Spleen (tissue), 11 donors: ENCODE results near the gene GALNT18. TPM values are rescaled to one million over a fixed set of nuclear protein-coding genes. Genes with fewer than 3 reads are reported as not detected.

Experiments
- DNase-seq: peaks from one replicate; pipeline ENCODE4 v3.0.0-alpha.2; 2020
- H3K27ac ChIP-seq, 8 donors: fragments of 200-600 bp; sonication (generic) in 7 of 8; 1 replicate in 4 of 8; 2 replicates in 4 of 8; pipeline versions ENCODE4 v1.5.0 to v1.8.0; 2016 to 2021; ENCODE audit warnings: inconsistent platforms in 4 of 8, mild to moderate bottlenecking in 4 of 8, moderate library complexity in 1 of 8
- H3K27me3 ChIP-seq, 7 donors: fragments of 200-600 bp; sonication (generic) in 6 of 7; replicated peaks in 1 of 7; 1 replicate in 4 of 7; 2 replicates in 3 of 7; pipeline versions ENCODE4 v1.5.0 to v1.8.0; 2016 to 2021; ENCODE audit warnings: inconsistent platforms in 3 of 7, mild to moderate bottlenecking in 1 of 7
- H3K36me3 ChIP-seq, 6 donors: fragments of 200-600 bp; sonication (generic) in 5 of 6; 1 replicate in 4 of 6; 2 replicates in 2 of 6; pipeline versions ENCODE4 v1.5.0 to v1.8.0; 2016 to 2021; ENCODE audit warnings: inconsistent platforms in 2 of 6
- H3K4me1 ChIP-seq, 6 donors: fragments of 200-600 bp; sonication (generic) in 5 of 6; 1 replicate in 3 of 6; 2 replicates in 3 of 6; pipeline versions ENCODE4 v1.5.0 to v1.8.0; 2016 to 2021; ENCODE audit warnings: inconsistent platforms in 3 of 6
- H3K4me3 ChIP-seq, 8 donors: fragments of 200-600 bp; sonication (generic) in 7 of 8; 1 replicate in 4 of 8; 2 replicates in 4 of 8; pipeline versions ENCODE4 v1.5.0 to v1.8.0; 2016 to 2021; ENCODE audit warnings: inconsistent platforms in 4 of 8, mild to moderate bottlenecking in 4 of 8, moderate library complexity in 2 of 8
- H3K9me3 ChIP-seq, 8 donors: fragments of 200-600 bp; sonication (generic) in 7 of 8; 1 replicate in 4 of 8; 2 replicates in 4 of 8; pipeline versions ENCODE4 v1.5.0 to v1.8.0; 2016 to 2021; ENCODE audit warnings: inconsistent platforms in 4 of 8
- CTCF ChIP-seq, 11 experiments: fragments of 200-600 bp in 7 of 11; fragments of 450-650 bp in 4 of 11; sonication (generic) in 4 of 11; IDR thresholded peaks in 8 of 11; conservative IDR thresholded peaks in 3 of 11; 1 replicate in 7 of 11; 2 replicates in 4 of 11; pipeline versions ENCODE4 v1.4.0 to v1.8.0; 2016 to 2021; ENCODE audit warnings: antibody characterized with exemption in 11 of 11, inconsistent platforms in 4 of 11, mild to moderate bottlenecking in 1 of 11
- POLR2A ChIP-seq, 3 donors: fragments of 450-650 bp; IDR thresholded peaks; one replicate each; pipeline ENCODE4 v1.5.1; 2017; ENCODE audit warnings: antibody characterized with exemption in 3 of 3, mild to moderate bottlenecking in 1 of 3
- POLR2AphosphoS5 ChIP-seq, 3 donors: sonication (generic); formaldehyde crosslinking; IDR thresholded peaks; one replicate each; pipeline ENCODE4 v1.5.1; 2017; ENCODE audit warnings: antibody characterized with exemption in 3 of 3
- WGBS, 5 donors: extraction: QIAGEN DNeasy Blood & Tissue Kit in 3 of 5; methylation state at CpG; one replicate each; pipeline versions ENCODE4 v1.1.5 to v1.1.7; 2013 to 2018; 5-methylcytosine and 5-hydroxymethylcytosine counted together
- intact Hi-C: fragments of 100-400 bp; cut with DNase I; formaldehyde crosslinking; loops from one replicate; pipeline ENCODE4 v1.15.0; 2023; ENCODE audit warnings: low total_unique reads
- polyA plus RNA-seq, 3 donors: library from polyadenylated mRNA; stranded (reverse); fragments of 200-250 nt; gene quantifications; one replicate each; pipeline ENCODE4 v1.2.1, GENCODE V29; 2013
- total RNA-seq, 7 donors: library from RNA; depleted of rRNA in 3 of 7; stranded (reverse); fragments of >200 nt in 3 of 7; fragmentation: NEBNext Ultra II Directional in 4 of 7; extraction: Animal tissue kit (Norgen Biotek cat#: 25700) in 4 of 7; gene quantifications; one replicate each; pipeline versions ENCODE4 v1.1.0 to v1.2.1, GENCODE V29; 2016 to 2021
- donor health status: healthy with polysubstance abuse.
- donor health status: DM: no; HTN: no; CAD: no; lungs with moderate emphysema.
- donor health status: DM: no; HTN: no; CAD: no.
- donor health status: Bipolar disorder and iron deficiency.
- donor health status: healthy.
- donor health status: DM: no; HTN: no; CAD: no.
- donor health status: DM: yes; HTN: yes; CAD: no.

Gene GALNT18
- total and polyA plus RNA-seq, 10 donors, result 0.87 to 6.9 (median 3.9) TPM

- DNase-seq, result no peak
- H3K9me3 ChIP-seq, result peaks cover 0 to 6% (median 0%) of the 10 kb centered on the region in 8 donors
- H3K36me3 ChIP-seq, result no peaks in the 10 kb centered on the region
- H3K27ac ChIP-seq, result no peak overlapping the region
- intact Hi-C loops, result no loop called here
- H3K4me3 ChIP-seq, result no peak overlapping the region
- peaks cover 0 to 36% (median 0%) of the 10 kb centered on the region in 7 donors for H3K27me3 ChIP-seq
- WGBS, 5 donors, result 55 to 66% (median 60%) methylated on average over 5 of the region's 5 CpGs
- H3K4me1 ChIP-seq, result no peaks in the 10 kb centered on the region
- TF ChIP-seq POLR2AphosphoS5 (IDR thresholded peaks at IDR 0.05), result no peak
- TF ChIP-seq POLR2A (IDR thresholded peaks at IDR 0.05), result no peak
- no peak for TF ChIP-seq CTCF (IDR thresholded peaks at IDR 0.05 in 8 of 11, conservative IDR thresholded peaks at IDR 0.05 in 3 of 11)
Measured at GRCh38 chr11:11668781-11669180, 47.0 kb upstream of the GALNT18 start.

DNA sequence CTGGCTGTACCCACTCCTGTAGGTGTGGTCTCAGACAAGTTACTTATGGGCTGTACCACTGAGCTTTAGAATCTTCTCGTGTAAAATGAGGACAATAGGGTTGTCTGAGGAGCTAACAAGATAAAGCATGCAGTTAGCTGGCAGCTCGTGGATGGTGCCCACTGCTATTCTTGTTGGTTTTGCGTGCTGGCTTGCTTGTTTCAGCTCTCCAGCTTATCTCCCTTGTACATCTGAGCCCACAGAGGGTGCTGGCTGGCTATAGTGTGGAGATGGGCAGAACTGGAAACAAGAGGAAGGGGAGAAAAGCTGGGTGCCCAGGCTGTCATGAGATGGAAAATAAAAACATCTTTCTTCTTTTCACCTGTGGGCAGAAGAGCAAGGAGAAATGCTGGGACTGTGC, 46.5 kb upstream of the GALNT18 start:
- DNase-seq, result no peak
- Histone ChIP-seq H3K27ac (no peak overlapping the region), H3K4me3 (no peak overlapping the region), H3K27me3 (peaks cover 0 to 38% (median 0%) of the 10 kb centered on the region in 7 donors), H3K36me3 (no peaks in the 10 kb centered on the region), H3K9me3 (peaks cover 0 to 6% (median 0%) of the 10 kb centered on the region in 8 donors), H3K4me1 (no peaks in the 10 kb centered on the region)
- intact Hi-C loops, result no loop called here
- 15 to 49% (median 30%) methylated on average over 3 of the region's 3 CpGs for WGBS, 5 donors
- no peak for TF ChIP-seq POLR2A (IDR thresholded peaks at IDR 0.05)
- no peak for TF ChIP-seq CTCF (IDR thresholded peaks at IDR 0.05 in 8 of 11, conservative IDR thresholded peaks at IDR 0.05 in 3 of 11)
- no peak for TF ChIP-seq POLR2AphosphoS5 (IDR thresholded peaks at IDR 0.05)

DNA sequence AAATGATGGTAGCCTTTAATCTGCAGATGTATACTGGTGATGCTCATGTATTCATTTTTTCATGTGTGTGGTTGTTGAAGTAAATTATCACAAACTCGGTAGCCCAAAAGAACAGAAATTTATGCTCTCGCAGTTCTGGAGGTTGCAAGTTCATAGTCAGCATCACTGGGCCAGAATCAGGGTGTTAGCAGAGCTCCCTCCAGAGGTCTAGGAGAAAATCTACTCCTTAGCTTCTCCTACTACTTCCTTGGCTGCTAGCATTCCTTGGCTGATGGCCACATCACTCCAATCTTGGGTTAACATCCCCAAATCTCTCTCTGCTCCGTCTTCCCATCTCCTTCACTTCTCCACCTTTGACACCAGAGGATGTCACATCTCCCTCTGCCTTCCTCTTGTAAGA, 45.3 kb upstream of the GALNT18 start:
- 73 to 95% (median 87%) methylated on average over 3 of the region's 3 CpGs for WGBS, 5 donors
- Histone ChIP-seq H3K4me3 (no peak overlapping the region), H3K36me3 (no peaks in the 10 kb centered on the region), H3K27me3 (peaks cover 0 to 38% (median 0%) of the 10 kb centered on the region in 7 donors), H3K27ac (no peak overlapping the region), H3K4me1 (no peaks in the 10 kb centered on the region), H3K9me3 (peaks cover 0 to 6% (median 0%) of the 10 kb centered on the region in 8 donors)
- DNase-seq, result no peak
- intact Hi-C loops, result no loop called here
- TF ChIP-seq CTCF (IDR thresholded peaks at IDR 0.05 in 8 of 11, conservative IDR thresholded peaks at IDR 0.05 in 3 of 11) (no peak), POLR2AphosphoS5 (IDR thresholded peaks at IDR 0.05) (no peak), POLR2A (IDR thresholded peaks at IDR 0.05) (no peak)

GRCh38 chr11:11665407-11665806, 43.6 kb upstream of the GALNT18 start:
- H3K4me1 ChIP-seq, result no peaks in the 10 kb centered on the region
- peaks cover 0 to 38% (median 0%) of the 10 kb centered on the region in 7 donors for H3K27me3 ChIP-seq
- H3K27ac ChIP-seq, result no peak overlapping the region
- TF ChIP-seq POLR2AphosphoS5 (IDR thresholded peaks at IDR 0.05), result no peak
- TF ChIP-seq CTCF (IDR thresholded peaks at IDR 0.05 in 8 of 11, conservative IDR thresholded peaks at IDR 0.05 in 3 of 11), result no peak
- no peak for TF ChIP-seq POLR2A (IDR thresholded peaks at IDR 0.05)
- no peaks in the 10 kb centered on the region for H3K36me3 ChIP-seq
- 57 to 94% (median 71%) methylated on average over 1 of the region's 1 CpG for WGBS, 5 donors
- no peak for DNase-seq
- no peak overlapping the region for H3K4me3 ChIP-seq
- peaks cover 0 to 6% (median 0%) of the 10 kb centered on the region in 8 donors for H3K9me3 ChIP-seq
- intact Hi-C loops, result no loop called here
